Suppressor macrophage (primary cell): ENCODE measurements around the gene SPPL2C.

Experiments
- DNase-seq, 4 experiments: peaks; one replicate each; pipeline ENCODE4 v3.0.0-alpha.2; 2020 to 2022
- total RNA-seq, 17 experiments: gene quantifications; one replicate each; lab custom pipeline; 2026; ENCODE audit warnings: mixed read lengths in 6 of 17, inconsistent platforms in 3 of 17; lab: John Stamatoyannopoulos, UW

Gene SPPL2C
- total RNA-seq: 0 to 1.2 (median 0) reads per million in 17 experiments

- DNase-seq: no peak
Measured at GRCh38 chr17:45844695-45845375, at the start of gene SPPL2C. SPPL2C (plus strand) TSS chr17:45844881; CDS start chr17:45844907, 26 bp downstream.

- DNase-seq: no peak
Measured at GRCh38 chr17:45800816-45801215, 43.9 kb upstream of the SPPL2C start.

- DNase-seq: no peak
Measured at GRCh38 chr17:45801421-45801820, 43.3 kb upstream of the SPPL2C start.

GRCh38 chr17:45808845-45809244, 35.8 kb upstream of the SPPL2C start:
- no peak for DNase-seq

- no peak for DNase-seq
Measured at GRCh38 chr17:45809499-45809898, 35.2 kb upstream of the SPPL2C start.

GRCh38 chr17:45812102-45812501, 32.6 kb upstream of the SPPL2C start:
- peak in 1 of 4 experiments; percentile 7 for DNase-seq

GRCh38 chr17:45813048-45813725, 31.5 kb upstream of the SPPL2C start:
- DNase-seq: peak in 2 of 4 experiments; percentile 7 to 18

- DNase-seq: no peak
Measured at GRCh38 chr17:45814622-45815606, 29.8 kb upstream of the SPPL2C start.

GRCh38 chr17:45815752-45816151, 28.9 kb upstream of the SPPL2C start:
- no peak for DNase-seq

- no peak for DNase-seq
Measured at GRCh38 chr17:45818041-45818440, 26.6 kb upstream of the SPPL2C start.

GRCh38 chr17:45818699-45819098, 26.0 kb upstream of the SPPL2C start:
- DNase-seq: no peak

- no peak for DNase-seq
Measured at GRCh38 chr17:45819632-45820031, 25.0 kb upstream of the SPPL2C start.

GRCh38 chr17:45820052-45820780, 24.5 kb upstream of the SPPL2C start:
- DNase-seq: no peak

GRCh38 chr17:45821147-45821546, 23.5 kb upstream of the SPPL2C start:
- DNase-seq: no peak

- DNase-seq: no peak
Measured at GRCh38 chr17:45823598-45823997, 21.1 kb upstream of the SPPL2C start.

- no peak for DNase-seq
Measured at GRCh38 chr17:45824475-45824874, 20.2 kb upstream of the SPPL2C start.

GRCh38 chr17:45824901-45825492, 19.7 kb upstream of the SPPL2C start:
- DNase-seq: no peak

GRCh38 chr17:45825792-45826191, 18.9 kb upstream of the SPPL2C start:
- no peak for DNase-seq

GRCh38 chr17:45826919-45827588, 17.6 kb upstream of the SPPL2C start:
- no peak for DNase-seq

- no peak for DNase-seq
Measured at GRCh38 chr17:45828171-45828570, 16.5 kb upstream of the SPPL2C start.

- no peak for DNase-seq
Measured at GRCh38 chr17:45828582-45829133, 16.0 kb upstream of the SPPL2C start.
